PFSK-1 (cell line): Measurements from ENCODE around the gene ZNF687.
A peak's percentile ranks its signal among the peaks of the same experiment; 100 is the strongest.

Source experiments
- FOXP2 ChIP-seq: optimal IDR thresholded peaks from 2 replicates; pipeline ENCODE3; 2011; ENCODE audit warnings: borderline replicate concordance, control low read depth, inconsistent platforms; ENCODE audit not compliant: insufficient read depth; ENCODE audit errors: extremely low read length, extremely low read depth
- POLR2AphosphoS5 ChIP-seq: IDR thresholded peaks from 2 replicates; pipeline ENCODE4 v1.6.1; 2012; ENCODE audit warnings: low read depth, mild to moderate bottlenecking, control low read depth, low read length, moderate library complexity
- SIN3A ChIP-seq: IDR thresholded peaks from 2 replicates; pipeline ENCODE4 v1.6.1; 2012; ENCODE audit warnings: mild to moderate bottlenecking, low read length, moderate library complexity, borderline replicate concordance; ENCODE audit not compliant: insufficient read depth
- TAF1 ChIP-seq: IDR thresholded peaks from 2 replicates; pipeline ENCODE4 v1.6.1; 2012; ENCODE audit warnings: low read length, control low read depth, borderline replicate concordance; ENCODE audit not compliant: insufficient read depth
- TF ChIP-seq, protein P1 (sequence below), 2 experiments: IDR thresholded peaks; 2 replicates each; pipeline versions ENCODE4 v1.6.1 to v1.8.0; 2011 to 2012; ENCODE audit warnings: low read depth in 2 of 2, low read length in 2 of 2, control low read depth in 1 of 2, inconsistent platforms in 1 of 2, mild to moderate bottlenecking in 1 of 2, moderate library complexity in 1 of 2; ENCODE audit not compliant: insufficient read depth in 1 of 2

Gene ZNF687

DNA sequence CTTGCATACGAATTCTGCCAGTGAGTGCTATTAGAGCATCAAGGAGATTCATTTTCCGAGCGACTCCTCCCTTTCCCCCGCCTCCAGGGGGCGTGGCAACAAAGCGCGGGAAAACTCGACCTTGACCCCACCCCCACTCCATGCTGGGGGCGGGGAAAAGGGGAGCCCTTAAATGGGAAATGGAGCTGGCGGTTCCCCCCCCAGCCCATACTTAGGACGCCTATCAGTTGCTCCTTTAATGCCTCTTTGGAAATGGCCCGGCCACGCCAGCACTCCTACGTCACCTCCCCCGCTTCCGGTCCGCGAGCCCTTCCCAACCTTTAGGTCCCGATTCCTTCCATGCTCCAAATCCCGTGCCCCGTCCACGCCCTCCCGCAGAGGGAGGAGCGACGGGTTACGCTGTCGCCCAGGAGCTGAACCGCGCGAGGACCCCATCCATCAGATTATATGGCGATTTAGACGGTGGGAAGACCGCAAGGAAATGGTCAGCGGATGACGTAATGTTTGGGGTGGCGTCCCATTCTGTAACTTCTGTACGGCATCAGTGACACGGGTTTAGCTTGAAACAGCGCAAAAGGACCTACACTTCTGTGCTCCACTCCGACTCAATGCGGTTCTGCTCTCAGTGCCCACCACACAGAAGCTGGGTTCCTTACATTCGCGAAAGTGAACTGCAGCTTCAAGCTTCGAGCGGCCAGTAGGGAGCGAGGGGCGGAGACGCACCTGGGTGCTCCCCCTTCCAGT, 702 bp upstream of the ZNF687 start:
- TF ChIP-seq FOXP2 (no peak), TAF1 (peak; percentile 65; the same call in 1 of the 2 replicates), SIN3A (0 out of 2 replicates have a peak, but pooled peaks have one; percentile 18), POLR2AphosphoS5 (peak; percentile 61; the same call in 1 of the 2 replicates)
- TF ChIP-seq, protein P1, sequence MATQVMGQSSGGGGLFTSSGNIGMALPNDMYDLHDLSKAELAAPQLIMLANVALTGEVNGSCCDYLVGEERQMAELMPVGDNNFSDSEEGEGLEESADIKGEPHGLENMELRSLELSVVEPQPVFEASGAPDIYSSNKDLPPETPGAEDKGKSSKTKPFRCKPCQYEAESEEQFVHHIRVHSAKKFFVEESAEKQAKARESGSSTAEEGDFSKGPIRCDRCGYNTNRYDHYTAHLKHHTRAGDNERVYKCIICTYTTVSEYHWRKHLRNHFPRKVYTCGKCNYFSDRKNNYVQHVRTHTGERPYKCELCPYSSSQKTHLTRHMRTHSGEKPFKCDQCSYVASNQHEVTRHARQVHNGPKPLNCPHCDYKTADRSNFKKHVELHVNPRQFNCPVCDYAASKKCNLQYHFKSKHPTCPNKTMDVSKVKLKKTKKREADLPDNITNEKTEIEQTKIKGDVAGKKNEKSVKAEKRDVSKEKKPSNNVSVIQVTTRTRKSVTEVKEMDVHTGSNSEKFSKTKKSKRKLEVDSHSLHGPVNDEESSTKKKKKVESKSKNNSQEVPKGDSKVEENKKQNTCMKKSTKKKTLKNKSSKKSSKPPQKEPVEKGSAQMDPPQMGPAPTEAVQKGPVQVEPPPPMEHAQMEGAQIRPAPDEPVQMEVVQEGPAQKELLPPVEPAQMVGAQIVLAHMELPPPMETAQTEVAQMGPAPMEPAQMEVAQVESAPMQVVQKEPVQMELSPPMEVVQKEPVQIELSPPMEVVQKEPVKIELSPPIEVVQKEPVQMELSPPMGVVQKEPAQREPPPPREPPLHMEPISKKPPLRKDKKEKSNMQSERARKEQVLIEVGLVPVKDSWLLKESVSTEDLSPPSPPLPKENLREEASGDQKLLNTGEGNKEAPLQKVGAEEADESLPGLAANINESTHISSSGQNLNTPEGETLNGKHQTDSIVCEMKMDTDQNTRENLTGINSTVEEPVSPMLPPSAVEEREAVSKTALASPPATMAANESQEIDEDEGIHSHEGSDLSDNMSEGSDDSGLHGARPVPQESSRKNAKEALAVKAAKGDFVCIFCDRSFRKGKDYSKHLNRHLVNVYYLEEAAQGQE (IDR thresholded peaks at IDR 0.05; ENCODE audit: insufficient read depth in 1 of 2, low read depth in 2 of 2, low read length in 2 of 2), result no peak; a peak in 1 of 4 replicates

DNA sequence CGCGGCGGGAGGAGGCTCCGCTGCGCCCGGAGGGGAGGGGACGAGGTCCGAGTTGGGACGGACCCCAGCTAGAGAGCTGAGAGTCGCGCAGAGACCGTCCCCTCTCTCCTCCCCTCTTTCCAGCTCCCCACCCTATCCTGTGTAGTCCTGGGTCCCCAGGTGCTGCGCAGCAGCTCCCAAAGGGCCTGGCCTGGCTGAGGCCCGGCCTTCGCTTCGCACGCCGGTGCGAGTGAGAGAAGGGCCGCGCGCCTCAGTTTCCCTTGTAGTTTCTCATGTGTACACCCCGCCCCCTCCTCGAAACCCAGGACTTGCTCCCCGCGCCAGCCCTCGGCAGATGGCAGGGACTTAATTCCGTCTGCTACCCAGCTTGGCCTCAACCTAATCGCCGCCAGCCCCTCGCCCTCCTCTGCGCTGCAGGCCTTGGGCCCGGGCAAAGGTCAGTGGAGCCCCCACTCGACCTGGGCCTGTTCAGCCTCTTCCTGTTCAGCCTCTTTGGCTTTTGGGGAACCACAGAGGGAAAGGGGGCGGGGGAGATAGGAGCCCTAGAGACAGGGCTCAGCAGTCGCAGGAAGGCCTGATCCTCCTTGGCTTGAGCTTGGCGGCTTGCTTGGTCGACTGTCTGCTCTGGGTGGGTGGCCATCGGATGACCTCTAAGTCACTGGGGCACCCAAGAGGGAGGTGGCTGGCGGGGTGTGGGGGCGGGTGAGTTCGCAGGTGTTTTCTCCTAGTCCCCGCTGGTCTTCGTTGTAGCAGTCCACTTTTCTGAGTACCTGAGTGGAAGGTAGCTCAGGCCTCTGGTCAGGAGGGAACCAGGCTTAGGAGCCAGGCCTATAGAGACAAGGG, 1.0 kb downstream of the ZNF687 start:
- TF ChIP-seq FOXP2, result no peak
- TF ChIP-seq POLR2AphosphoS5, result no peak
- TF ChIP-seq, protein P1 (IDR thresholded peaks at IDR 0.05; ENCODE audit: insufficient read depth in 1 of 2, low read depth in 2 of 2, low read length in 2 of 2), result no peak
- no peak for TF ChIP-seq SIN3A
- no peak for TF ChIP-seq TAF1

DNA sequence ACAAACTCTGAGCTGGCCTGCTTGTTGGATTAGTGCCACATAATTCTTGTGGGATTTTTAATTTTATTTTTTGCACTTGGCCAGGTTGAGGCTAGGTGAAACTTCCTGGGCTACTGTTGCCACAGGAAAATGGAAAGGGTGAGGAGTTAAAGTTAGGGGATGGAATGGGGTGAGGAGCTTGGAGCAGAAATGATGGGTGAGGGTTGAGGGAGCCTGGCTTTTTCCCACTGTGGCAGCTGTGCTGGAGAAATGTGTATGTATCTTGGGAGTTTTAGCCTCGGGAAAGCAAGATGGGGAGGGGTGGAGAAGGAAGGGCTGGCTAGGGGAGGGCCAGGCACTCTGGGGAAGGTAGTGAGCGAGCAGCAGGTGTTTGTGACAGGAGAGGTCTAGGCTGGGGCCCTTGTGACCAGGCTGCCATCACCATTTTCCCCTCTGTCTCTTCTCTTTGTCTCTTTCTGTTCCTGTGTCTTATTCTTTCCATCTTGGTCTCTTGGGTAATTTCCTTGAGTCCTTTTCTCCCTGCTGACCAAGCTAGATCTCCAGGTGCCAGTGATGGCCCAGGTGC, 2.0 kb downstream of the ZNF687 start:
- no peak for TF ChIP-seq POLR2AphosphoS5
- TF ChIP-seq SIN3A, result no peak
- TF ChIP-seq FOXP2, result no peak
- TF ChIP-seq TAF1, result no peak
- TF ChIP-seq, protein P1 (IDR thresholded peaks at IDR 0.05; ENCODE audit: insufficient read depth in 1 of 2, low read depth in 2 of 2, low read length in 2 of 2), result no peak

DNA sequence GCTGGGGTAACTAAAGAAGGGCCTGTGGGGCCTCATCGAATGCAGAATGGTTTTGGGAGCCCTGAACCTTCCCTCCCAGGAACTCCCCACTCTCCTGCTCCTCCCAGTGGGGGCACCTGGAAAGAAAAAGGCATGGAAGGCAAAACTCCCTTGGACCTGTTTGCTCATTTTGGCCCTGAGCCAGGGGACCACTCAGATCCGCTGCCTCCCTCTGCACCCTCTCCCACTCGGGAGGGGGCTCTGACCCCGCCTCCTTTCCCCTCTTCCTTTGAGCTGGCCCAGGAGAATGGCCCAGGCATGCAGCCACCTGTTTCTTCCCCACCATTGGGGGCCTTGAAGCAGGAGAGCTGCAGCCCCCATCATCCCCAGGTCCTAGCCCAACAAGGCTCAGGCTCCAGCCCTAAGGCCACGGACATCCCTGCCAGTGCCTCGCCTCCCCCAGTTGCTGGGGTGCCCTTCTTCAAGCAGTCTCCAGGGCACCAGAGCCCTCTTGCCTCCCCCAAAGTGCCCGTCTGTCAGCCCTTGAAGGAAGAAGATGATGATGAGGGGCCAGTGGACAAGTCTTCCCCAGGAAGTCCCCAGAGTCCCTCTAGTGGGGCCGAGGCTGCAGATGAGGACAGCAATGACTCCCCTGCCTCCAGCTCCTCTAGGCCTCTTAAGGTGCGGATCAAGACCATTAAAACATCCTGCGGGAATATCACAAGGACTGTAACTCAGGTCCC, 4.7 kb downstream of the ZNF687 start:
- TF ChIP-seq FOXP2, result no peak
- TF ChIP-seq SIN3A, result no peak

DNA sequence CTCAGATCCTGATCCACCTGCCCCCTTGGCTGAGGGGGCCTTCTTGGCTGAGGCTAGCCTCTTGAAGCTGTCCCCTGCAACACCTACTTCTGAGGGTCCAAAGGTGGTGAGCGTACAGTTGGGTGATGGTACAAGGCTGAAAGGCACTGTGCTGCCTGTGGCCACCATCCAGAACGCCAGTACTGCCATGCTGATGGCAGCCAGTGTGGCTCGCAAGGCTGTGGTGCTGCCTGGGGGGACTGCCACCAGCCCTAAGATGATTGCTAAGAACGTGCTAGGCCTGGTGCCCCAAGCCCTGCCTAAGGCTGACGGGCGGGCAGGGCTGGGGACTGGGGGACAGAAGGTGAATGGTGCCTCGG, 5.2 kb downstream of the ZNF687 start:
- no peak for TF ChIP-seq FOXP2
